B cell (primary cell): ENCODE data around the gene NSG1.
"Not testable (repeated sequence)": the region's sequence is repeated elsewhere in the genome, so short reads cannot be mapped to it uniquely, and the experiment has no call there.

Experiments
- CTCF ChIP-seq: fragments of 200-600 bp; IDR thresholded peaks from one replicate; pipeline ENCODE4 v1.8.0; 2022; ENCODE audit warnings: antibody characterized with exemption, mild to moderate bottlenecking
- EZH2 ChIP-seq: IDR thresholded peaks from 2 replicates; pipeline ENCODE4 v1.6.1; 2012; ENCODE audit warnings: borderline replicate concordance, low read depth, mild to moderate bottlenecking, moderate library complexity, low read length; ENCODE audit not compliant: insufficient read depth, poor library complexity, severe bottlenecking

GRCh38 chr4:4348585-4348984 lies 38.3 kb upstream of the NSG1 start:
- not testable (repeated sequence) for TF ChIP-seq CTCF, EZH2
